Measurements from ENCODE around the gene RIBC2. TPM values are rescaled to one million over a fixed set of nuclear protein-coding genes. Genes with fewer than 3 reads are reported as not detected.

RIBC2 gene
- total and polyA plus RNA-seq, 2 of the 13 experiments (the other 11 are each of a cell fraction or from before 2014, with no cell fraction given) = 0.55 TPM; not detected in 1

GRCh38 chr22:45460288-45461109 is 47.0 kb downstream of the RIBC2 start:
- Histone ChIP-seq H3K79me2 (ENCODE audit: insufficient read depth, low read length) (no peaks in the 10 kb centered on the region), H3K9me3 (ENCODE audit: low read length) (no peaks in the 10 kb centered on the region), H3K9ac (ENCODE audit: insufficient read depth, low read depth, low read length) (no peak overlapping the region), H3K4me3 (replicated peaks in 1 of 3; ENCODE audit: insufficient read depth in 1 of 3, low read depth in 2 of 3, low read length in 3 of 3) (no peak overlapping the region), H3K27ac (ENCODE audit: extremely low read length, insufficient read depth, low read length) (no peak overlapping the region), H2AFZ (ENCODE audit: low read length) (no peak overlapping the region), H3K4me1 (ENCODE audit: insufficient read depth, low read length) (peaks cover 9% of the 10 kb centered on the region; the same call in 1 of the 2 replicates), H3K4me2 (ENCODE audit: low read depth, low read length) (no peak overlapping the region), H3K27me3 (ENCODE audit: control insufficient read depth in 1 of 2, insufficient read depth in 2 of 2, low read length in 2 of 2) (peaks cover 1 to 6% of the 10 kb centered on the region in 2 experiments; a peak in 2 of 5 replicates), H4K20me1 (ENCODE audit: insufficient read depth, low read length) (no peaks in the 10 kb centered on the region), H3K36me3 (replicated peaks in 1 of 2; ENCODE audit: control insufficient read depth in 1 of 2, insufficient read depth in 2 of 2, low read length in 2 of 2) (no peaks in the 10 kb centered on the region)
- ATAC-seq (no peak), DNase-seq (ENCODE audit: low spot score) (no peak), FAIRE-seq (no peak)
- in situ Hi-C loops (cut with HindIII; ENCODE audit: extremely low pct_ligation_motif_present, low pct_unique_long_range_greater_than_20kb) (no loop called here), intact Hi-C loops (cut with micrococcal nuclease; ENCODE audit: unreplicated experiment) (no loop called here)
- no TSS peak for BruUV-seq (replicated peaks)
- ChIA-PET CTCF (ENCODE audit: low intra/inter-chr PET ratio, low total read pairs) (no interaction called here), POLR2A (no interaction called here)
- TF ChIP-seq ZNF136 (CRISPR knock-in tag; IDR thresholded peaks at IDR 0.05; ENCODE audit: low read depth) (no peak), RBFOX2 (IDR thresholded peaks at IDR 0.05; ENCODE audit: low read depth, low read length) (no peak), GATAD1 (CRISPR knock-in tag; IDR thresholded peaks at IDR 0.05) (no peak), ZNF547 (CRISPR knock-in tag; IDR thresholded peaks at IDR 0.05) (no peak)
- 55% methylated on average over 14 of the region's 14 CpGs for WGBS (ENCODE audit: low lambda C conversion rate)

- Histone ChIP-seq H3K27ac (ENCODE audit: extremely low read length, insufficient read depth, low read length) (no peak overlapping the region), H2AFZ (ENCODE audit: low read length) (no peak overlapping the region), H3K9me3 (ENCODE audit: low read length) (no peaks in the 10 kb centered on the region), H3K79me2 (ENCODE audit: insufficient read depth, low read length) (no peaks in the 10 kb centered on the region), H3K4me1 (ENCODE audit: insufficient read depth, low read length) (peaks cover 9% of the 10 kb centered on the region; the same call in 1 of the 2 replicates), H4K20me1 (ENCODE audit: insufficient read depth, low read length) (no peaks in the 10 kb centered on the region), H3K4me3 (replicated peaks in 1 of 3; ENCODE audit: insufficient read depth in 1 of 3, low read depth in 2 of 3, low read length in 3 of 3) (no peak overlapping the region), H3K36me3 (replicated peaks in 1 of 2; ENCODE audit: control insufficient read depth in 1 of 2, insufficient read depth in 2 of 2, low read length in 2 of 2) (no peaks in the 10 kb centered on the region), H3K9ac (ENCODE audit: insufficient read depth, low read depth, low read length) (no peak overlapping the region), H3K4me2 (ENCODE audit: low read depth, low read length) (no peak overlapping the region), H3K27me3 (ENCODE audit: control insufficient read depth in 1 of 2, insufficient read depth in 2 of 2, low read length in 2 of 2) (peaks cover 1 to 3% of the 10 kb centered on the region in 2 experiments; a peak in 2 of 5 replicates)
- DNase-seq (ENCODE audit: low spot score) (peak; percentile 58), ATAC-seq (peak; percentile 94), FAIRE-seq (peak; percentile 88)
- BruUV-seq (replicated peaks) = no TSS peak
- CTCF ChIA-PET (ENCODE audit: low intra/inter-chr PET ratio, low total read pairs) = interaction anchor here (1.6 to 2.2 kb wide), 2 partner anchors 21 to 194 kb away, joined by 4 to 7 read pairs; no protein-coding TSS in a partner anchor
- POLR2A ChIA-PET = interaction anchor here (1.2 kb wide), 1 partner anchor 22 kb away, joined by 3 read pairs; no protein-coding TSS in a partner anchor
- WGBS (ENCODE audit: low lambda C conversion rate) = 0% methylated on average over 2 of the region's 6 CpGs
- intact Hi-C loops (cut with micrococcal nuclease; ENCODE audit: unreplicated experiment) (no loop called here), in situ Hi-C loops (cut with HindIII; ENCODE audit: extremely low pct_ligation_motif_present, low pct_unique_long_range_greater_than_20kb) (no loop called here)
- TF ChIP-seq STAG1 (CRISPR knock-in tag; IDR thresholded peaks at IDR 0.05) (peak; percentile 68), RAD21 (CRISPR knock-in tag; IDR thresholded peaks at IDR 0.05) (peak; percentile 39; the same call in 1 of the 2 replicates), FOXK2 (IDR thresholded peaks at IDR 0.05) (0 out of 2 replicates have a peak, but pooled peaks have one; percentile 13), ZNF609 (CRISPR knock-in tag; IDR thresholded peaks at IDR 0.05; ENCODE audit: borderline replicate concordance) (no peak)
- TF ChIP-seq, protein P1, sequence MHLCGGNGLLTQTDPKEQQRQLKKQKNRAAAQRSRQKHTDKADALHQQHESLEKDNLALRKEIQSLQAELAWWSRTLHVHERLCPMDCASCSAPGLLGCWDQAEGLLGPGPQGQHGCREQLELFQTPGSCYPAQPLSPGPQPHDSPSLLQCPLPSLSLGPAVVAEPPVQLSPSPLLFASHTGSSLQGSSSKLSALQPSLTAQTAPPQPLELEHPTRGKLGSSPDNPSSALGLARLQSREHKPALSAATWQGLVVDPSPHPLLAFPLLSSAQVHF (CRISPR knock-in tag; IDR thresholded peaks at IDR 0.05) = no peak
- TF ChIP-seq, protein P2, sequence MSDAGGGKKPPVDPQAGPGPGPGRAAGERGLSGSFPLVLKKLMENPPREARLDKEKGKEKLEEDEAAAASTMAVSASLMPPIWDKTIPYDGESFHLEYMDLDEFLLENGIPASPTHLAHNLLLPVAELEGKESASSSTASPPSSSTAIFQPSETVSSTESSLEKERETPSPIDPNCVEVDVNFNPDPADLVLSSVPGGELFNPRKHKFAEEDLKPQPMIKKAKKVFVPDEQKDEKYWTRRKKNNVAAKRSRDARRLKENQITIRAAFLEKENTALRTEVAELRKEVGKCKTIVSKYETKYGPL (CRISPR knock-in tag; IDR thresholded peaks at IDR 0.05) = no peak
These were observed 48.7 kb downstream of the RIBC2 start for GRCh38 chr22:45462034-45462655.

Measured in HepG2 (cell line).